WTC11 (cell line): ENCODE measurements around the gene SP140L. TPM values are rescaled to one million over a fixed set of nuclear protein-coding genes. Genes with fewer than 3 reads are reported as not detected.

ENCODE experiments used
- ATAC-seq: fragments of 200-7000 bp; cut with Tn5 transposase; 2 replicates; pipeline ENCODE4 v1.10.0; 2021; ENCODE audit warnings: mild to moderate bottlenecking, moderate library complexity
- CTCF ChIA-PET: fragments of 300-600 bp; sonication (Branson Sonifier 250); formaldehyde crosslinking; loops from one replicate; lab custom pipeline; 2021; ENCODE audit warnings: antibody characterized with exemption; lab: Charles Lee
- POLR2A ChIA-PET: fragments of 350-600 bp; sonication (Branson Sonifier 250); formaldehyde crosslinking; loops from one replicate; lab custom pipeline; 2021; ENCODE audit warnings: antibody characterized with exemption; lab: Charles Lee
- DNase-seq: peaks from one replicate; pipeline ENCODE4 v3.0.0; 2021; ENCODE audit warnings: low spot score
- H3K27ac Mint-ChIP-seq: 2 replicates; pipeline ENCODE4 v1.8.0; 2021; ENCODE audit warnings: mixed read lengths
- H3K27me3 Mint-ChIP-seq: 2 replicates; pipeline ENCODE4 v1.8.0; 2021; ENCODE audit warnings: low read depth, mild to moderate bottlenecking, moderate library complexity, mixed read lengths
- H3K36me3 Mint-ChIP-seq: 2 replicates; pipeline ENCODE4 v1.8.0; 2021; ENCODE audit warnings: mixed read lengths
- H3K4me1 Mint-ChIP-seq: 2 replicates; pipeline ENCODE4 v1.8.0; 2022; ENCODE audit warnings: mixed read lengths
- H3K4me3 Mint-ChIP-seq: 2 replicates; pipeline ENCODE4 v1.8.0; 2021; ENCODE audit warnings: mild to moderate bottlenecking, moderate library complexity, mixed read lengths
- H3K9me3 Mint-ChIP-seq: 2 replicates; pipeline ENCODE4 v1.8.0; 2021; ENCODE audit warnings: mixed read lengths
- CREB1 ChIP-seq: sonication (generic); formaldehyde crosslinking; IDR thresholded peaks from 2 replicates; pipeline ENCODE4 v1.8.0; 2023; ENCODE audit warnings: mild to moderate bottlenecking, missing genetic modification reagents
- ETV6 ChIP-seq: sonication (generic); formaldehyde crosslinking; IDR thresholded peaks from 2 replicates; pipeline ENCODE4 v1.8.1; 2022; ENCODE audit warnings: mild to moderate bottlenecking, missing genetic modification reagents
- GRHL2 ChIP-seq: fragments of 250-450 bp; sonication (Bioruptor Pico); IDR thresholded peaks from 2 replicates; pipeline ENCODE4 v1.8.0; 2022; ENCODE audit warnings: mild to moderate bottlenecking, moderate library complexity; ENCODE audit not compliant: insufficient replicate concordance, severe bottlenecking
- IRF2 ChIP-seq: sonication (generic); formaldehyde crosslinking; IDR thresholded peaks from 2 replicates; pipeline ENCODE4 v1.8.0; 2022; ENCODE audit warnings: low read depth, missing genetic modification reagents, borderline replicate concordance
- JAZF1 ChIP-seq: fragments of 250-450 bp; sonication (Bioruptor Pico); IDR thresholded peaks from 2 replicates; pipeline ENCODE4 v1.9.0; 2021; ENCODE audit warnings: moderate library complexity, mild to moderate bottlenecking, inconsistent platforms
- MXD4 ChIP-seq: fragments of 250-450 bp; sonication (Bioruptor Pico); IDR thresholded peaks from 2 replicates; pipeline ENCODE4 v1.8.0; 2021; ENCODE audit warnings: mild to moderate bottlenecking, moderate library complexity, borderline replicate concordance
- MYBL2 ChIP-seq: sonication (generic); formaldehyde crosslinking; IDR thresholded peaks from 2 replicates; pipeline ENCODE4 v1.8.1; 2023; ENCODE audit warnings: mild to moderate bottlenecking, moderate library complexity, missing genetic modification reagents
- NR2C2 ChIP-seq: sonication (generic); formaldehyde crosslinking; IDR thresholded peaks from 2 replicates; pipeline ENCODE4 v1.8.0; 2022; ENCODE audit warnings: mild to moderate bottlenecking, missing genetic modification reagents
- OVOL2 ChIP-seq: fragments of 250-450 bp; sonication (Bioruptor Pico); IDR thresholded peaks from 2 replicates; pipeline ENCODE4 v1.9.0; 2021; ENCODE audit warnings: mild to moderate bottlenecking, borderline replicate concordance
- SOX15 ChIP-seq: fragments of 250-450 bp; sonication (Bioruptor Pico); IDR thresholded peaks from 2 replicates; pipeline ENCODE4 v1.9.0; 2021; ENCODE audit warnings: mild to moderate bottlenecking
- ZBTB21 ChIP-seq: sonication (generic); formaldehyde crosslinking; IDR thresholded peaks from 2 replicates; pipeline ENCODE4 v1.8.1; 2023; ENCODE audit warnings: mild to moderate bottlenecking, missing genetic modification reagents, borderline replicate concordance
- ZNF121 ChIP-seq: sonication (generic); formaldehyde crosslinking; IDR thresholded peaks from 2 replicates; pipeline ENCODE4 v1.8.0; 2023; ENCODE audit warnings: missing genetic modification reagents
- ZNF317 ChIP-seq: sonication (generic); formaldehyde crosslinking; IDR thresholded peaks from 2 replicates; pipeline ENCODE4 v1.8.1; 2023; ENCODE audit warnings: low read depth, mild to moderate bottlenecking, moderate library complexity, missing genetic modification reagents, borderline replicate concordance
- ZNF396 ChIP-seq: fragments of 250-450 bp; sonication (Bioruptor Pico); IDR thresholded peaks from 2 replicates; pipeline ENCODE4 v1.8.0; 2021; ENCODE audit warnings: mild to moderate bottlenecking, moderate library complexity, borderline replicate concordance
- total RNA-seq: library from RNA; stranded (reverse); gene quantifications from 3 replicates; pipeline ENCODE4 v1.2.3, GENCODE V29; 2021
- TF ChIP-seq, protein P1 (sequence below): fragments of 200-600 bp; IDR thresholded peaks from 2 replicates; pipeline ENCODE4 v1.8.0; 2022; ENCODE audit warnings: antibody characterized with exemption
- TF ChIP-seq, protein P2 (sequence below): sonication (generic); formaldehyde crosslinking; IDR thresholded peaks from 2 replicates; pipeline ENCODE4 v1.8.0; 2022; ENCODE audit warnings: mild to moderate bottlenecking, missing genetic modification reagents
- TF ChIP-seq, protein P3 (sequence below): sonication (generic); formaldehyde crosslinking; IDR thresholded peaks from 2 replicates; pipeline ENCODE4 v1.8.0; 2022; ENCODE audit warnings: mild to moderate bottlenecking, missing genetic modification reagents
- TF ChIP-seq, protein P4 (sequence below): sonication (generic); formaldehyde crosslinking; IDR thresholded peaks from 2 replicates; pipeline ENCODE4 v1.8.0; 2022; ENCODE audit warnings: mild to moderate bottlenecking, missing genetic modification reagents
- TF ChIP-seq, protein P5 (sequence below): sonication (generic); formaldehyde crosslinking; IDR thresholded peaks from 2 replicates; pipeline ENCODE4 v1.8.1; 2022; ENCODE audit warnings: low read depth, missing genetic modification reagents, borderline replicate concordance
- TF ChIP-seq, protein P6 (sequence below): fragments of 250-450 bp; sonication (Bioruptor Pico); conservative IDR thresholded peaks from 2 replicates; pipeline ENCODE4 v1.9.0; 2021; ENCODE audit warnings: mild to moderate bottlenecking

The SP140L gene
- total RNA-seq, 1 experiment from 2014 or later, result 3.2 TPM

DNA sequence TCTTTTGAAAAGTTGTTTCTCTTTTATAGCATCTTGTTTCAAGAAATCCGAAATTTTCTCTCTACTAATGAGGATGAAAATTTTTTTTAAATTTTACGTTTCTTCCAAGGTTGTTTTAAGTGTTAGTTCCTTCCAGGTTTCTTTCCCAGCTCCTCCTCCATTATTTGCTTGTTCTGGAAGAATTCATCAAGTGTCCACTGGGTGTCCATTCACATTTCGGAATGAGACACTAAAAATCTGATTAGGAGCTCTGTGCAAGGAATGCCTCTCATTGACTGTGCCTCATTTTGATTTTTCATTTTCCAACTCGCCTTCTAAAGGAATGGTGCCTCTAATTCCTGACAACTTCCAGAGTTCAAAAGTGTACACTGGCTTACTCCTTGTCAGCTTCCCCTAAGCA lies 95.2 kb downstream of the SP140L start:
- no peaks in the 10 kb centered on the region for H3K27me3 Mint-ChIP-seq
- no peak for TF ChIP-seq ETV6 (CRISPR knock-in tag)
- no peak for TF ChIP-seq MYBL2
- TF ChIP-seq ZNF396, result no peak
- TF ChIP-seq, protein P1, sequence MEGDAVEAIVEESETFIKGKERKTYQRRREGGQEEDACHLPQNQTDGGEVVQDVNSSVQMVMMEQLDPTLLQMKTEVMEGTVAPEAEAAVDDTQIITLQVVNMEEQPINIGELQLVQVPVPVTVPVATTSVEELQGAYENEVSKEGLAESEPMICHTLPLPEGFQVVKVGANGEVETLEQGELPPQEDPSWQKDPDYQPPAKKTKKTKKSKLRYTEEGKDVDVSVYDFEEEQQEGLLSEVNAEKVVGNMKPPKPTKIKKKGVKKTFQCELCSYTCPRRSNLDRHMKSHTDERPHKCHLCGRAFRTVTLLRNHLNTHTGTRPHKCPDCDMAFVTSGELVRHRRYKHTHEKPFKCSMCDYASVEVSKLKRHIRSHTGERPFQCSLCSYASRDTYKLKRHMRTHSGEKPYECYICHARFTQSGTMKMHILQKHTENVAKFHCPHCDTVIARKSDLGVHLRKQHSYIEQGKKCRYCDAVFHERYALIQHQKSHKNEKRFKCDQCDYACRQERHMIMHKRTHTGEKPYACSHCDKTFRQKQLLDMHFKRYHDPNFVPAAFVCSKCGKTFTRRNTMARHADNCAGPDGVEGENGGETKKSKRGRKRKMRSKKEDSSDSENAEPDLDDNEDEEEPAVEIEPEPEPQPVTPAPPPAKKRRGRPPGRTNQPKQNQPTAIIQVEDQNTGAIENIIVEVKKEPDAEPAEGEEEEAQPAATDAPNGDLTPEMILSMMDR, result no peak
- no peak for TF ChIP-seq JAZF1 (CRISPR knock-in tag)
- no peak for TF ChIP-seq ZNF121
- TF ChIP-seq IRF2 (CRISPR knock-in tag), result no peak
- TF ChIP-seq, protein P2, sequence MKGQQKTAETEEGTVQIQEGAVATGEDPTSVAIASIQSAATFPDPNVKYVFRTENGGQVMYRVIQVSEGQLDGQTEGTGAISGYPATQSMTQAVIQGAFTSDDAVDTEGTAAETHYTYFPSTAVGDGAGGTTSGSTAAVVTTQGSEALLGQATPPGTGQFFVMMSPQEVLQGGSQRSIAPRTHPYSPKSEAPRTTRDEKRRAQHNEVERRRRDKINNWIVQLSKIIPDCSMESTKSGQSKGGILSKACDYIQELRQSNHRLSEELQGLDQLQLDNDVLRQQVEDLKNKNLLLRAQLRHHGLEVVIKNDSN (CRISPR knock-in tag), result no peak
- TF ChIP-seq, protein P3, sequence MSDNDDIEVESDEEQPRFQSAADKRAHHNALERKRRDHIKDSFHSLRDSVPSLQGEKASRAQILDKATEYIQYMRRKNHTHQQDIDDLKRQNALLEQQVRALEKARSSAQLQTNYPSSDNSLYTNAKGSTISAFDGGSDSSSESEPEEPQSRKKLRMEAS (CRISPR knock-in tag), result no peak
- TF ChIP-seq, protein P4, sequence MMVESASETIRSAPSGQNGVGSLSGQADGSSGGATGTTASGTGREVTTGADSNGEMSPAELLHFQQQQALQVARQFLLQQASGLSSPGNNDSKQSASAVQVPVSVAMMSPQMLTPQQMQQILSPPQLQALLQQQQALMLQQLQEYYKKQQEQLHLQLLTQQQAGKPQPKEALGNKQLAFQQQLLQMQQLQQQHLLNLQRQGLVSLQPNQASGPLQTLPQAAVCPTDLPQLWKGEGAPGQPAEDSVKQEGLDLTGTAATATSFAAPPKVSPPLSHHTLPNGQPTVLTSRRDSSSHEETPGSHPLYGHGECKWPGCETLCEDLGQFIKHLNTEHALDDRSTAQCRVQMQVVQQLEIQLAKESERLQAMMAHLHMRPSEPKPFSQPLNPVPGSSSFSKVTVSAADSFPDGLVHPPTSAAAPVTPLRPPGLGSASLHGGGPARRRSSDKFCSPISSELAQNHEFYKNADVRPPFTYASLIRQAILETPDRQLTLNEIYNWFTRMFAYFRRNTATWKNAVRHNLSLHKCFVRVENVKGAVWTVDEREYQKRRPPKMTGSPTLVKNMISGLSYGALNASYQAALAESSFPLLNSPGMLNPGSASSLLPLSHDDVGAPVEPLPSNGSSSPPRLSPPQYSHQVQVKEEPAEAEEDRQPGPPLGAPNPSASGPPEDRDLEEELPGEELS, result no peak
- no peak for TF ChIP-seq NR2C2 (CRISPR knock-in tag)
- TF ChIP-seq, protein P5, sequence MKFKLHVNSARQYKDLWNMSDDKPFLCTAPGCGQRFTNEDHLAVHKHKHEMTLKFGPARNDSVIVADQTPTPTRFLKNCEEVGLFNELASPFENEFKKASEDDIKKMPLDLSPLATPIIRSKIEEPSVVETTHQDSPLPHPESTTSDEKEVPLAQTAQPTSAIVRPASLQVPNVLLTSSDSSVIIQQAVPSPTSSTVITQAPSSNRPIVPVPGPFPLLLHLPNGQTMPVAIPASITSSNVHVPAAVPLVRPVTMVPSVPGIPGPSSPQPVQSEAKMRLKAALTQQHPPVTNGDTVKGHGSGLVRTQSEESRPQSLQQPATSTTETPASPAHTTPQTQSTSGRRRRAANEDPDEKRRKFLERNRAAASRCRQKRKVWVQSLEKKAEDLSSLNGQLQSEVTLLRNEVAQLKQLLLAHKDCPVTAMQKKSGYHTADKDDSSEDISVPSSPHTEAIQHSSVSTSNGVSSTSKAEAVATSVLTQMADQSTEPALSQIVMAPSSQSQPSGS (CRISPR knock-in tag), result no peak
- TF ChIP-seq ZBTB21 (CRISPR knock-in tag), result no peak
- no peak for TF ChIP-seq ZNF317 (CRISPR knock-in tag)
- TF ChIP-seq GRHL2 (CRISPR knock-in tag), result no peak
- TF ChIP-seq MXD4 (CRISPR knock-in tag), result no peak
- no peak for TF ChIP-seq CREB1
- no peak for TF ChIP-seq OVOL2
- no peak for TF ChIP-seq SOX15
- TF ChIP-seq, protein P6, sequence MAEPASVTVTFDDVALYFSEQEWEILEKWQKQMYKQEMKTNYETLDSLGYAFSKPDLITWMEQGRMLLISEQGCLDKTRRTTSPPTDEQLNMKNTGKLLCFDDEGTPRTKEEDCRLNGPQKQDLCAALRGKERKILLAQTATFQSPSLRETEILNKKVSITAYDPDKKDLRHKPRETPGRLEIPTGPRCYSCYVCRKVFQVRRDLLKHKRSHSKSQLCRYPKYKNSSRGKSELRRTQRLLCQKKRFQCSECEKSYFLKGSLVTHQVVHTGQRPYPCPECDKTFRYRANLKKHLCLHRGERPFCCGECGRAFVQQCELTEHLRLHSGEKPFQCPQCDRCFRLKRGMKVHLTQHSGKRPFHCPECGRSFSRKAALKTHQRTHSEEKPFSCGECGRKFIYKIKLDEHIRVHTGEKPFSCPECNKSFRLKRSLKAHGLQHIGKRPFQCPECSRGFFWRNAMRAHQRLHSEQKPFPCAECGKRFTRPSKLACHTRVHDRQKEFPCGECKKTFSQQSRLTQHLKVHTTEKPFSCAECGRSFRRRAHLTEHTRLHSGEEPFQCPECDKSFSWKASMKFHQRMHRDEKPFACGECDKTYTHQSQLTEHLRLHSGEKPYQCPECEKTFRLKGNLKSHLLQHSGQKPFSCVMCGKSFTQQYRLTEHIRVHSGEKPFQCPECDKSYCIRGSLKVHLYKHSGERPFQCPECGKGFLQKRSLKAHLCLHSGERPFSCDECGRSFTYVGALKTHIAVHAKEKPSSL, result no peak
- H3K36me3 Mint-ChIP-seq, result no peaks in the 10 kb centered on the region
- no peak overlapping the region for H3K4me3 Mint-ChIP-seq
- CTCF ChIA-PET, result no interaction called here
- no peak for DNase-seq
- no peaks in the 10 kb centered on the region for H3K9me3 Mint-ChIP-seq
- no peak overlapping the region for H3K27ac Mint-ChIP-seq
- no peak for ATAC-seq
- POLR2A ChIA-PET, result no interaction called here
- H3K4me1 Mint-ChIP-seq, result peaks cover 4% of the 10 kb centered on the region; the same call in 1 of the 2 replicates
